ENCODE results near the gene ARPC1B.
"Not testable (repeated sequence)": the region's sequence is repeated elsewhere in the genome, so short reads cannot be mapped to it uniquely, and the experiment has no call there.

The ARPC1B gene

GRCh38 chr7:99383791-99384370 lies 9.4 kb downstream of the ARPC1B start:
- H3K4me3 ChIP-seq (ENCODE audit: low read depth, low read length): no peak overlapping the region
- TF ChIP-seq, protein P1, sequence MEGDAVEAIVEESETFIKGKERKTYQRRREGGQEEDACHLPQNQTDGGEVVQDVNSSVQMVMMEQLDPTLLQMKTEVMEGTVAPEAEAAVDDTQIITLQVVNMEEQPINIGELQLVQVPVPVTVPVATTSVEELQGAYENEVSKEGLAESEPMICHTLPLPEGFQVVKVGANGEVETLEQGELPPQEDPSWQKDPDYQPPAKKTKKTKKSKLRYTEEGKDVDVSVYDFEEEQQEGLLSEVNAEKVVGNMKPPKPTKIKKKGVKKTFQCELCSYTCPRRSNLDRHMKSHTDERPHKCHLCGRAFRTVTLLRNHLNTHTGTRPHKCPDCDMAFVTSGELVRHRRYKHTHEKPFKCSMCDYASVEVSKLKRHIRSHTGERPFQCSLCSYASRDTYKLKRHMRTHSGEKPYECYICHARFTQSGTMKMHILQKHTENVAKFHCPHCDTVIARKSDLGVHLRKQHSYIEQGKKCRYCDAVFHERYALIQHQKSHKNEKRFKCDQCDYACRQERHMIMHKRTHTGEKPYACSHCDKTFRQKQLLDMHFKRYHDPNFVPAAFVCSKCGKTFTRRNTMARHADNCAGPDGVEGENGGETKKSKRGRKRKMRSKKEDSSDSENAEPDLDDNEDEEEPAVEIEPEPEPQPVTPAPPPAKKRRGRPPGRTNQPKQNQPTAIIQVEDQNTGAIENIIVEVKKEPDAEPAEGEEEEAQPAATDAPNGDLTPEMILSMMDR (IDR thresholded peaks at IDR 0.05; ENCODE audit: low read depth, low read length, missing control alignments): no peak
- no peak for DNase-seq (ENCODE audit: low read depth)
- in situ Hi-C loops (cut with HindIII; ENCODE audit: low sequenced_read_pairs): no loop called here

- in situ Hi-C loops (cut with HindIII; ENCODE audit: low sequenced_read_pairs): no loop called here
- TF ChIP-seq, protein P1 (IDR thresholded peaks at IDR 0.05; ENCODE audit: low read depth, low read length, missing control alignments): no peak
- DNase-seq (ENCODE audit: low read depth): no peak
- no peak overlapping the region for H3K4me3 ChIP-seq (ENCODE audit: low read depth, low read length)
Observed at GRCh38 chr7:99384523-99384922, 10.0 kb downstream of the ARPC1B start.

GRCh38 chr7:99385564-99385963 lies 11.0 kb downstream of the ARPC1B start:
- in situ Hi-C loops (cut with HindIII; ENCODE audit: low sequenced_read_pairs): no loop called here
- no peak for DNase-seq (ENCODE audit: low read depth)
- H3K4me3 ChIP-seq (ENCODE audit: low read depth, low read length): no peak overlapping the region
- TF ChIP-seq, protein P1 (IDR thresholded peaks at IDR 0.05; ENCODE audit: low read depth, low read length, missing control alignments): no peak

DNA sequence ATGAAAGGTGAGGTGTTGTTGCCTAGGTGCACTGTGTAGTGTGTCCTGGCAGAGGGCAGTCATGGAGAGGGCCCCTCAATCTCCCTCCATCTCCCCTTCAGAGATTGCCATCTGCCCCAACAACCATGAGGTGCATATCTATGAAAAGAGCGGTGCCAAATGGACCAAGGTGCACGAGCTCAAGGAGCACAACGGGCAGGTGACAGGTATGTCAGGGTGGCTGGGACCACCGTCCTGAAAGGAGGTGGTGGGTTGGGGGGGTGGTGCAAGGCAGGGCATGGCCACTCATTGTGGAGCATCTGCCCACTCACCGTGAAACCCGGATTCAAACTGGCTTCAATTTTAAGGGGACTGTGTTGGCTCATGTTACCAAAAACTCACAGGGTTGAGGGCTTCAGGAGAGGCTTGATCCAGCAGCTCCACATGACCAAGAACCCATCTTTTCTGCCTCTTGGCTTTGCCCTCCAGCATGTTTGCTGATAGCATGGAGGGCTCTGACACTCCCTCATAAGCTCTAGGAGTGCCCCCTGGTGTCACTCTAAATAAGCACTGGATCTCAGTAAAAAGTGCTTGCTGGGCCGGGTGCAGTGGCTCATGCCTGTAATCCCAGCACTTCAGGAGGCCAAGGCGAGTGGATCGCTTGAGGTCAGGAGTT lies 12.2 kb downstream of the ARPC1B start:
- DNase-seq (ENCODE audit: low read depth): no peak
- H3K4me3 ChIP-seq (ENCODE audit: low read depth, low read length): no peak overlapping the region
- in situ Hi-C loops (cut with HindIII; ENCODE audit: low sequenced_read_pairs): no loop called here
- TF ChIP-seq, protein P1 (IDR thresholded peaks at IDR 0.05; ENCODE audit: low read depth, low read length, missing control alignments): no peak

GRCh38 chr7:99387239-99387635 lies 12.7 kb downstream of the ARPC1B start:
- in situ Hi-C loops (cut with HindIII; ENCODE audit: low sequenced_read_pairs); DNase-seq (ENCODE audit: low read depth); H3K4me3 ChIP-seq (ENCODE audit: low read depth, low read length): not testable (repeated sequence)

DNA sequence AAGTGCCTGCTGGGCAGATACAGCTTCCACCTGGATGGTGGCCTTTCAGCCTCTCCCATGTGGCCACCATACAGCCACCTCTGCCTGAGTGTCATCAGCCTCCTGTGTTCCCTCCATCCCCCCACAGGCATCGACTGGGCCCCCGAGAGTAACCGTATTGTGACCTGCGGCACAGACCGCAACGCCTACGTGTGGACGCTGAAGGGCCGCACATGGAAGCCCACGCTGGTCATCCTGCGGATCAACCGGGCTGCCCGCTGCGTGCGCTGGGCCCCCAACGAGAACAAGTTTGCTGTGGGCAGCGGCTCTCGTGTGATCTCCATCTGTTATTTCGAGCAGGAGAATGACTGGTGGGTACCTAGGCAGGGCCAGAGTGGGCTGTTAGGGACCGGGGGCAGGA lies 13.4 kb downstream of the ARPC1B start:
- no peak overlapping the region for H3K4me3 ChIP-seq (ENCODE audit: low read depth, low read length)
- in situ Hi-C loops (cut with HindIII; ENCODE audit: low sequenced_read_pairs): no loop called here
- TF ChIP-seq, protein P1 (IDR thresholded peaks at IDR 0.05; ENCODE audit: low read depth, low read length, missing control alignments): no peak
- no peak for DNase-seq (ENCODE audit: low read depth)

DNA sequence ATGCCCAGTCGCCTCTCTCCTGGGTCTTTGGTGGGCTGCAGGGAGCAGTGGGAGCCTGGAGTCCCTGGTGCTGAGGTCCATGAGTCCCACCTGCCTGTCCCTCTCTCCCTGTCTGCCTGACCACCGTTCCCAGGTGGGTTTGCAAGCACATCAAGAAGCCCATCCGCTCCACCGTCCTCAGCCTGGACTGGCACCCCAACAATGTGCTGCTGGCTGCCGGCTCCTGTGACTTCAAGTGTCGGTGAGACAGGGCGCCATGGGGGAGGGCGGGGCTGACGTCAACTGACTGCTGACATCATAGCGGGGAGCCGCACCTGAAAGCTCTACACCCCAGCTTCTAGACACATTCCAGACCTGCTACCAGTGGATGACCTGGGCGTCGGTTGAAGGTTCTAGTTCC lies 15.2 kb downstream of the ARPC1B start:
- no peak overlapping the region for H3K4me3 ChIP-seq (ENCODE audit: low read depth, low read length)
- TF ChIP-seq, protein P1 (IDR thresholded peaks at IDR 0.05; ENCODE audit: low read depth, low read length, missing control alignments): no peak
- no peak for DNase-seq (ENCODE audit: low read depth)
- in situ Hi-C loops (cut with HindIII; ENCODE audit: low sequenced_read_pairs): no loop called here
